ENCODE results near the gene MIA2. TPM values are rescaled to one million over a fixed set of nuclear protein-coding genes. Genes with fewer than 3 reads are reported as not detected.

Gene MIA2
- total and polyA plus RNA-seq, 5 donors from 2014 or later: 21.1 to 26.2 (median 21.9) TPM

- H3K4me3 ChIP-seq (ENCODE audit: low read depth, low read length): peak overlapping the region; percentile 85
- Mint-ChIP-seq H3K4me1 (peaks cover 27 to 44% (median 37%) of the 10 kb centered on the region in 4 donors), H3K27me3 (peaks cover 4% of the 10 kb centered on the region), H3K27ac (peak overlapping the region; percentile 90 to 100 (median 97)), H3K36me3 (peaks cover 5% of the 10 kb centered on the region), H3K9me3 (peaks cover 0 to 2% (median 0%) of the 10 kb centered on the region in 7 donors), H3K4me3 (peak overlapping the region; percentile 94 to 99 (median 99))
- ATAC-seq (ENCODE audit: low read depth in 2 of 2): peak; percentile 30 to 40
- H3K36me3 ChIP-seq (ENCODE audit: control insufficient read depth, insufficient read depth, low read length): no peaks in the 10 kb centered on the region
- no peaks in the 10 kb centered on the region for H3K27me3 ChIP-seq (ENCODE audit: control insufficient read depth, insufficient read depth, low read length)
- H3K4me1 ChIP-seq (ENCODE audit: control insufficient read depth, insufficient read depth, low read length, poor library complexity, severe bottlenecking): peaks cover 45% of the 10 kb centered on the region
- H3K27ac ChIP-seq (ENCODE audit: insufficient read depth, low read length, poor library complexity, severe bottlenecking): peak overlapping the region; percentile 99
- DNase-seq: peak in 2 of 3 donors; percentile 36 to 78
- H3K9me3 ChIP-seq (ENCODE audit: control insufficient read depth in 2 of 2, low read length in 2 of 2): no peaks in the 10 kb centered on the region
Measured at GRCh38 chr14:39432619-39433451, 199.1 kb downstream of the MIA2 start.

DNA sequence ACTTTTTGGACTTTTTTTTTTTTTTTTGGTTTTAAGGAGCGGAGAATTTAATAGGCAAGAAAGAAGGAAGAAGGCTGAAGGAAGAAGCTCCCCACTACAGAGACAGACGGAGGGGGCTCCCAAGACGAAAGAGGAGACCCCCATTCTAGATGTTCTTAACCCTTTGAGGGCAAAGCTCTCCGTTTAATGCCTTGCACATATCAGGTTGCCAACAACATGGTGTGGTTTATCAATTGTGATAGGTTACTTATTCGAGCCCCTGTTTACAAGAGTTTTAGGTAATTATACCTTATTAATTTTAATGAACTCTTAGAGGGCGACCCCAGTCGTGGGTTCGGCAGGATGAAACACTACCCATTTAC is 199.7 kb downstream of the MIA2 start:
- peaks cover 25 to 40% (median 31%) of the 10 kb centered on the region in 4 donors for H3K4me1 Mint-ChIP-seq
- H3K27ac Mint-ChIP-seq: peak overlapping the region; percentile 90 to 100 (median 97)
- Histone ChIP-seq H3K27ac (ENCODE audit: insufficient read depth, low read length, poor library complexity, severe bottlenecking) (peak overlapping the region; percentile 99), H3K36me3 (ENCODE audit: control insufficient read depth, insufficient read depth, low read length) (no peaks in the 10 kb centered on the region), H3K9me3 (ENCODE audit: control insufficient read depth in 2 of 2, low read length in 2 of 2) (no peaks in the 10 kb centered on the region), H3K4me1 (ENCODE audit: control insufficient read depth, insufficient read depth, low read length, poor library complexity, severe bottlenecking) (peaks cover 39% of the 10 kb centered on the region), H3K27me3 (ENCODE audit: control insufficient read depth, insufficient read depth, low read length) (no peaks in the 10 kb centered on the region), H3K4me3 (ENCODE audit: low read depth, low read length) (peak overlapping the region; percentile 85)
- no peak for ATAC-seq (ENCODE audit: low read depth in 2 of 2)
- H3K9me3 Mint-ChIP-seq: peaks cover 0 to 2% (median 0%) of the 10 kb centered on the region in 7 donors
- no peak for DNase-seq
- H3K36me3 Mint-ChIP-seq: peaks cover 5% of the 10 kb centered on the region
- H3K27me3 Mint-ChIP-seq: peaks cover 4% of the 10 kb centered on the region
- peak overlapping the region; percentile 94 to 99 (median 99) for H3K4me3 Mint-ChIP-seq

DNA sequence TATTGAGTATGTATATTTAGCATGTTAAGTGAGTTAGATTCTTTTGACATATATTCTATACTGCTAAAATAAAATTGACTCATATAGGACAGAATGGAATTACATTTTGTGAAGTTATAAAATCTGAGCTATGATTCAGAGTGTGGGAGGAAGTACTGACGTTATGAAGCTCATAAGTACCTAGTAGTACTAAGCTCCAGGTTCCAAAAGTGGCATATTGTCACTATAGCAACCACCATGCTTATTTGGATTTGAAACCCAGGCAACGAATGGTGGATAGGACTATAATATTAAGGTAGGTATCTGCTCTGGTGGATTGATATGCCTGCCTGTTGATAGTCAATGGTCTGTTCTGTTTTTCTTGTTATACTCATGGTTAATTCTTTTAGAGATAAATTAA is 200.7 kb downstream of the MIA2 start:
- Histone ChIP-seq H3K27me3 (ENCODE audit: control insufficient read depth, insufficient read depth, low read length) (no peaks in the 10 kb centered on the region), H3K36me3 (ENCODE audit: control insufficient read depth, insufficient read depth, low read length) (no peaks in the 10 kb centered on the region), H3K4me3 (ENCODE audit: low read depth, low read length) (no peak overlapping the region), H3K9me3 (ENCODE audit: control insufficient read depth in 2 of 2, low read length in 2 of 2) (no peaks in the 10 kb centered on the region), H3K4me1 (ENCODE audit: control insufficient read depth, insufficient read depth, low read length, poor library complexity, severe bottlenecking) (peaks cover 30% of the 10 kb centered on the region), H3K27ac (ENCODE audit: insufficient read depth, low read length, poor library complexity, severe bottlenecking) (no peak overlapping the region)
- Mint-ChIP-seq H3K9me3 (peaks cover 0 to 2% (median 0%) of the 10 kb centered on the region in 7 donors), H3K4me3 (peak overlapping the region in 1 of 4 donors; percentile 33), H3K27ac (no peak overlapping the region), H3K27me3 (peaks cover 4% of the 10 kb centered on the region), H3K36me3 (peaks cover 5% of the 10 kb centered on the region), H3K4me1 (peaks cover 15 to 30% (median 23%) of the 10 kb centered on the region in 4 donors)
- no peak for DNase-seq
- ATAC-seq (ENCODE audit: low read depth in 2 of 2): no peak

- no peak for ATAC-seq (ENCODE audit: low read depth in 2 of 2)
- peak overlapping the region in 1 of 4 donors; percentile 3 for H3K4me3 Mint-ChIP-seq
- H3K4me1 Mint-ChIP-seq: peaks cover 11 to 21% (median 17%) of the 10 kb centered on the region in 4 donors
- peaks cover 5% of the 10 kb centered on the region for H3K36me3 Mint-ChIP-seq
- Histone ChIP-seq H3K9me3 (ENCODE audit: control insufficient read depth in 2 of 2, low read length in 2 of 2) (no peaks in the 10 kb centered on the region), H3K36me3 (ENCODE audit: control insufficient read depth, insufficient read depth, low read length) (no peaks in the 10 kb centered on the region), H3K27ac (ENCODE audit: insufficient read depth, low read length, poor library complexity, severe bottlenecking) (no peak overlapping the region), H3K27me3 (ENCODE audit: control insufficient read depth, insufficient read depth, low read length) (no peaks in the 10 kb centered on the region), H3K4me3 (ENCODE audit: low read depth, low read length) (no peak overlapping the region), H3K4me1 (ENCODE audit: control insufficient read depth, insufficient read depth, low read length, poor library complexity, severe bottlenecking) (peaks cover 21% of the 10 kb centered on the region)
- H3K27me3 Mint-ChIP-seq: peaks cover 4% of the 10 kb centered on the region
- H3K27ac Mint-ChIP-seq: no peak overlapping the region
- DNase-seq: no peak
- peaks cover 0 to 2% (median 0%) of the 10 kb centered on the region in 7 donors for H3K9me3 Mint-ChIP-seq
Measured at GRCh38 chr14:39435241-39435640, 201.5 kb downstream of the MIA2 start.

Other genes with a start within 250 kb of the MIA2 start
- 64.5 TPM for gene SEC23A, start 130.7 kb upstream of the MIA2 start, total RNA-seq
- gene SEC23A, start 130.7 kb upstream of the MIA2 start, polyA plus RNA-seq: 10 to 100 TPM; 29.5 to 60.3 (median 37.7) TPM
- gene GEMIN2, start 119.6 kb upstream of the MIA2 start, total RNA-seq: 15.0 TPM
- 10 to 100 TPM; 13.4 to 18.8 (median 18.0) TPM for gene GEMIN2, start 119.6 kb upstream of the MIA2 start, polyA plus RNA-seq
- gene TRAPPC6B, start 63.6 kb upstream of the MIA2 start, total RNA-seq: 18.5 TPM
- gene TRAPPC6B, start 63.6 kb upstream of the MIA2 start, polyA plus RNA-seq: 10 to 100 TPM; 11.8 to 17.9 (median 14.9) TPM
- 126 TPM for gene PNN, start 58.7 kb upstream of the MIA2 start, total RNA-seq
- gene PNN, start 58.7 kb upstream of the MIA2 start, polyA plus RNA-seq: 10 to 100 TPM; 13.3 to 20.3 (median 16.3) TPM
- gene FBXO33, start 198.5 kb downstream of the MIA2 start, total RNA-seq: 59.9 TPM
- gene FBXO33, start 198.5 kb downstream of the MIA2 start, polyA plus RNA-seq: 10 to 100 TPM; 16.0 to 20.2 (median 17.4) TPM